ENCODE results near the gene TEAD1. TPM values are rescaled to one million over a fixed set of nuclear protein-coding genes. Genes with fewer than 3 reads are reported as not detected.

TEAD1 gene
- total and polyA plus RNA-seq, 2 donors (not counting 3 experiments of a cell fraction or from before 2014, with no cell fraction given) = 15.3 to 49.0 TPM

DNA sequence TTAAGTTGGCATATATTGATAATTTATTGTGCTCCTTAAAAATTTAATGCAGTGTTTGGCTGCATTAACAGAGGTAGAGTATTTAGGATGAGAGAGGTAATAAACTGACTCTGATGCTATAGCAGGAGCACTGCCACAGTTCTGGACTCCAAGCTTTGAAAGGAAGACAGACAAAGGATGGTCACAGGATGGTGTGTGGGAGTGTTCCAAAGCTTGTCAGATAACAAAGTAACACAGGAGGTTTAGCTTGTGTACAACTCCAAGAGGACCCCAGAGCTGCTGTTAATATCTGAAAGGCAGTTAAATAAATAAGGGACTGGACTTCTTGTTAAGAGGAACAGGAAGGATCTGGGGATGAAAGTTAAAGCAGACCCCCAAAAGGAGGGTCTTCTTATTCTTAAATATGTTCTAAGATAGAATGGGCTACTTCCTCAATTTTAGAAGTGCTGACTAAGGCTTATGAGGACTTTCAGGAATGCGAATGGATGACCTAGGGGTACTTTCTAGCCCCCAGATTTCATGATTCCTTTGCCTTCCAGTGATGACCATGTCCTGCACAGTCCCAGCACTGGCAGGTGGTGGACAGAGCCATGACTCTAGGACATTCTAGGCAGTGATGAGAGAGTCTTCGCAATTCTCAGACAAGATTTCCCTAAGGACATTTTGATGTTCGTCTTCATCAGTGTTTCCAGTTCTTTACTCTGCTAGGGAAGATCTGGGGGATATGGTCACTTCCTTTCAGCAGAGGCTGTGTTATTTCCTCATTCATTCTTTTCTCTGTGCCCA lies 185.8 kb downstream of the TEAD1 start:
- H3K4me2 ChIP-seq (ENCODE audit: insufficient read depth, low read length) = no peak overlapping the region
- TF ChIP-seq GATA2 (IDR thresholded peaks at IDR 0.05; ENCODE audit: insufficient read depth, insufficient read length, low read depth, low read length) = no peak
- no peak for TF ChIP-seq POLR2AphosphoS5 (IDR thresholded peaks at IDR 0.05; ENCODE audit: insufficient read depth, low read depth, low read length)
- TF ChIP-seq, protein P1, sequence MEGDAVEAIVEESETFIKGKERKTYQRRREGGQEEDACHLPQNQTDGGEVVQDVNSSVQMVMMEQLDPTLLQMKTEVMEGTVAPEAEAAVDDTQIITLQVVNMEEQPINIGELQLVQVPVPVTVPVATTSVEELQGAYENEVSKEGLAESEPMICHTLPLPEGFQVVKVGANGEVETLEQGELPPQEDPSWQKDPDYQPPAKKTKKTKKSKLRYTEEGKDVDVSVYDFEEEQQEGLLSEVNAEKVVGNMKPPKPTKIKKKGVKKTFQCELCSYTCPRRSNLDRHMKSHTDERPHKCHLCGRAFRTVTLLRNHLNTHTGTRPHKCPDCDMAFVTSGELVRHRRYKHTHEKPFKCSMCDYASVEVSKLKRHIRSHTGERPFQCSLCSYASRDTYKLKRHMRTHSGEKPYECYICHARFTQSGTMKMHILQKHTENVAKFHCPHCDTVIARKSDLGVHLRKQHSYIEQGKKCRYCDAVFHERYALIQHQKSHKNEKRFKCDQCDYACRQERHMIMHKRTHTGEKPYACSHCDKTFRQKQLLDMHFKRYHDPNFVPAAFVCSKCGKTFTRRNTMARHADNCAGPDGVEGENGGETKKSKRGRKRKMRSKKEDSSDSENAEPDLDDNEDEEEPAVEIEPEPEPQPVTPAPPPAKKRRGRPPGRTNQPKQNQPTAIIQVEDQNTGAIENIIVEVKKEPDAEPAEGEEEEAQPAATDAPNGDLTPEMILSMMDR (IDR thresholded peaks at IDR 0.05; ENCODE audit: extremely low read depth in 1 of 2, insufficient read depth in 1 of 2, low read depth in 1 of 2, low read length in 2 of 2) = no peak
- no peak for TF ChIP-seq EZH2 (IDR thresholded peaks at IDR 0.05; ENCODE audit: borderline replicate concordance, low read depth, low read length, severe bottlenecking)
- TF ChIP-seq, protein P2, sequence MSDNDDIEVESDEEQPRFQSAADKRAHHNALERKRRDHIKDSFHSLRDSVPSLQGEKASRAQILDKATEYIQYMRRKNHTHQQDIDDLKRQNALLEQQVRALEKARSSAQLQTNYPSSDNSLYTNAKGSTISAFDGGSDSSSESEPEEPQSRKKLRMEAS (IDR thresholded peaks at IDR 0.05; ENCODE audit: insufficient read depth, insufficient read length) = no peak
- no peak for TF ChIP-seq MYC (IDR thresholded peaks at IDR 0.05; ENCODE audit: low read depth, low read length)
- TF ChIP-seq POLR2A (IDR thresholded peaks at IDR 0.05; ENCODE audit: low read depth, low read length) = no peak
- TF ChIP-seq FOS (IDR thresholded peaks at IDR 0.05; ENCODE audit: borderline replicate concordance, insufficient read depth, low read length) = no peak
- TF ChIP-seq JUN (IDR thresholded peaks at IDR 0.05; ENCODE audit: borderline replicate concordance, insufficient read depth, insufficient read length, low read depth) = no peak
- H3K4me3 ChIP-seq (replicated peaks in 1 of 3; ENCODE audit: insufficient read depth in 1 of 3, low read depth in 1 of 3, low read length in 3 of 3) = no peak overlapping the region
- H3K9ac ChIP-seq (replicated peaks; ENCODE audit: extremely low read depth, insufficient read depth, low read length) = no peak overlapping the region
- intact Hi-C loops (cut with micrococcal nuclease) = no loop called here
- no peaks in the 10 kb centered on the region for H3K9me3 ChIP-seq (replicated peaks; ENCODE audit: control insufficient read depth, insufficient read depth, low read length)
- no peak overlapping the region for H3K27ac ChIP-seq (ENCODE audit: insufficient read depth, low read depth, low read length)
- no peak overlapping the region for H2AFZ ChIP-seq (ENCODE audit: low read depth, low read length)
- peaks cover 6% of the 10 kb centered on the region for H3K4me1 ChIP-seq (ENCODE audit: control insufficient read depth, extremely low read depth, insufficient read depth, low read length)
- DNase-seq (ENCODE audit: low read depth, low spot score) (no peak), FAIRE-seq (no peak)
- ChIA-PET CTCF (interaction anchor here (1.7 kb wide), 1 partner anchor 13 kb away, joined by 4 read pairs; no protein-coding TSS in a partner anchor), POLR2A (no interaction called here)
- no TSS peak for BruUV-seq (replicated peaks)
- no peaks in the 10 kb centered on the region for H3K36me3 ChIP-seq (ENCODE audit: control insufficient read depth in 2 of 2, extremely low read depth in 1 of 2, insufficient read depth in 2 of 2, low read length in 2 of 2)
- H3K27me3 ChIP-seq (ENCODE audit: control insufficient read depth in 2 of 2, insufficient read depth in 2 of 2, low read length in 2 of 2) = no peaks in the 10 kb centered on the region
- H3K79me2 ChIP-seq (ENCODE audit: control insufficient read depth, insufficient read depth, low read length) = peaks cover 5% of the 10 kb centered on the region
- H3K9me1 ChIP-seq (replicated peaks; ENCODE audit: control insufficient read depth, extremely low read depth, insufficient read depth, low read length) = no peaks in the 10 kb centered on the region
- no peaks in the 10 kb centered on the region for H4K20me1 ChIP-seq (replicated peaks; ENCODE audit: control insufficient read depth, extremely low read depth, insufficient read depth, low read length)
- dilution Hi-C loops (cut with MboI; ENCODE audit: extremely low pct_ligation_motif_present, low sequenced_read_pairs) = no loop called here
